Muscle of arm (tissue), 12 donors: ENCODE data around the gene BABAM2. TPM values are rescaled to one million over a fixed set of nuclear protein-coding genes. Genes with fewer than 3 reads are reported as not detected.
"Not testable (repeated sequence)": the region's sequence is repeated elsewhere in the genome, so short reads cannot be mapped to it uniquely, and the experiment has no call there.

Experiments used
- DNase-seq: peaks from one replicate; pipeline ENCODE4 v3.0.0-alpha.2; 2013
- polyA plus RNA-seq, 12 donors: library from polyadenylated mRNA; unstranded; fragments of 120-200 nt; gene quantifications; one replicate each; pipeline ENCODE4 v1.2.1, GENCODE V29; 2013; ENCODE audit not compliant: insufficient read length in 12 of 12

BABAM2 gene
- polyA plus RNA-seq, 12 donors, result 23.2 to 30.5 (median 24.7) TPM; not detected in 1

DNA sequence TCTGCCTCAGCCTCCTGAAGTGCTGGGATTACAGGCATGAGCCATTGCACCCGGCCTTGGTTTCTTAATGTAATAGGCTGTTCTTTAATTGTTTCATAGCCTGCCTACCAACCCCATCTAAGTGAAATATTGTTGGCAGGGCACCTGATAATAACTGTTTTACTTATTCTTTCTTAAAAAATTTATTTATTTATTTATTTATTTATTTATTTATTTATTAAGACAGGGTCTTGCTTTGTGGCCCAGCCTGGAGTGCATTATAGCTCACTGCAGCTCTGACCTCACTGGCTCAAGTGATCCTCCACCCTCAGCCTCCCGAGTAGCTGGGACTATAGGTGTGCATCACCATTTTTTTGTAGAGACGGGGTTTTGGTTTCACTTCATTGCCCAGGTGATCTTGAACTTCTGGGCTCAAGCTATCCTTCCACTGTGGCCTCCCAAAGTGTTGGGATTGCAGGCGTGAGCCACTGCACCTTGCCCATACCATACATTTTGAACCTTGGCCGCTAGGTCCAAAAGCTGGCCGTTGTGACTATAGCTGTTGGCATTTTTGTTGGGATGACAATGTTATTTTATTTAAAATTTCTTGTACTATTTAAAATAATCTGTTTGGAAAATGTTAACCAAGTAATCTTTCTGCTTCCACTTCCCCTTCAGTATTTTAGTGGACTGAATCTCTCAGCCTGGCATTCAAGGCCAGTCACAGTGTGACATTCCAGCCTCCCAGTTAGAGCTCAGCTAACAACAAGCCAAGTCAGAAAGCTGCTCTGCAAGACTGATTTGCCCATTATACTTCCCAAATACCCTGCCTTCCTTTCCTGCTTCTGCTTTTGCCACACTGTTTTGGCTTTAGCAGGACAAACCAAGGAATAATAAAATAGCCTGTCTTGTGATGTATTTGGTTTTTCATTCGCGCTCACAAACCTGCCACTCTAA is 52.4 kb downstream of the BABAM2 start:
- no peak for DNase-seq

DNA sequence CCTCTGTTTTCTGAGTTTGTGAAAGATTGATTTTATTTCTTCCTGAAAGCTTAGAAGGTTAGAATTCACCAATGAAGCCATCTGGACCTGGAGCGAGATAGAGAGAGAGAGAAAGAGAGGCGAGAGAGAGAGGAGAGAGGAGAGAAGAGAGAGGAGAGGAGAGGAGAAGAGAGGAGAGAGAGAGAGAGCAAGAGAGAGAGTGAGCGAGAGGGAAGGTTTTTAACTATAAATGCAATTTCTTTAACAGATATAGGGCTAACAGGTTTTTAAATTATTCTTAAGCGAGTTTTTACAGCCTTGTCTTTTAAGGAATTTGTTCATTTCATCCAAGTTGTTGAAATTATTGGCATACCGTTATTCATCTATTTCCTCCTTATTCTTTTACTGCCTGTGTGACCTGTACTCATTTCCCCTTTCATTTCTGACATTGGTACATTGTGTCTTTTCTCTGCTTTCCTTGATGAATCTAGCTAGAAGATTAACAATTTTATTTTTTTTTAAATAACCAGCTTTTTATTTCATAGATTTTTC is 56.1 kb downstream of the BABAM2 start:
- no peak for DNase-seq

DNA sequence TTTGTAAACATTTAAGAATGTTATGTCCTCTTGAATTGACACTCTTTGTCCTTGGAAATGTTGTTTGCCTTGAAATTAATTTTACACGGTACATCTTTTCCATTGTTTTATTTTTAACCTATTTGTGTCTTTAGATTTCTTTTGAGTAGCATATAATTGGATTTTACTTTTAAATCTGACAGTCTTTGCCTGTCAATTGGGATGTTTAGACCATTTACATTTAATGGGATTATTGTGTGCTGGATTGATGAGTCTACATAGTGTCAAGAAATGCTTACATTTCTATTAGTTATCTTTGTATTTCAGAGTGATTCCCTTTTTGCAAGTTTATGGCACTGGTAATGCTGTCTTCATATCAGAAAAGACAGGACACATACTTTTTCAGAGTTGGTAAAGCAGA is 61.5 kb downstream of the BABAM2 start:
- DNase-seq, result no peak

DNA sequence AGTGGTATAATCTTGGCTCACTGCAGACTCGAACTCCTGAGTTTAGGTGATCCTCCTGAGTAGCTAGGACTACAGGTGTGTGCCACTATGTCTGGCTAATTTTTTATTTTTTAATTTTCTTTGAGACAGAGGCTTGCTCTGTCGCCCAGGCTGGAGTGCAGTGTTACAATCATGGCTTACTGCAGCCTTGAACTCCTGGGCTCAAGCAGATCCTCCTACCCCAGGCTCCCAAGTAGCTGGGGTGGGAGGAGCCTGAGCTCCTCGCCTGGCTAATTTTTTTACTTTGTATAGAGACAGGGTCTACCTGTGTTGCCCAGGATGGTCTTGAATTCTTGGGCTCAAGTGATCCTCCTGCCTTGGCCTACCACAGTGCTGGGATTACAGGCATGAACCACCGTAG is 62.5 kb downstream of the BABAM2 start:
- no peak for DNase-seq

DNA sequence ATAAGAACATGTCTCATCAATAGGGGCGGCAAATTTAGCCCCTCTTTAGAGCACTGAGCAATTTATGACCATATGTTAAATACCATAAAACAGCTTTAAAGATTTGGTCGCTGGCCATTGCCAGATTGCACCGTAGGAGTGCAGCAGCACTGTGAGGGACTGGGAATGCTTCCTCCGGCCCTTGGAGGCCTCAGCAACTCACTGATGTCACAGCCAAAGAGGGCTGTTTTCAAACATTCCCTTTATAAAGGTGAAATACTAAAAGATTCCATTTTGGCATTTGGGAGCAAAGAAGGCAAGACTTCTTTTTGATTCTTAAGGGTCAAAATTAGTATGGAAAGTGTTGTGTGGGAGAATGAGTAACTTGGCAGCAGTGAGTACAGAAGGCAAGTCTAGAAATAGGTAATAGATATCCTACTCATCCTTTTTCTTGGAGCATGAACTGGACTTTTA is 63.7 kb downstream of the BABAM2 start:
- peak; percentile 25 for DNase-seq

DNA sequence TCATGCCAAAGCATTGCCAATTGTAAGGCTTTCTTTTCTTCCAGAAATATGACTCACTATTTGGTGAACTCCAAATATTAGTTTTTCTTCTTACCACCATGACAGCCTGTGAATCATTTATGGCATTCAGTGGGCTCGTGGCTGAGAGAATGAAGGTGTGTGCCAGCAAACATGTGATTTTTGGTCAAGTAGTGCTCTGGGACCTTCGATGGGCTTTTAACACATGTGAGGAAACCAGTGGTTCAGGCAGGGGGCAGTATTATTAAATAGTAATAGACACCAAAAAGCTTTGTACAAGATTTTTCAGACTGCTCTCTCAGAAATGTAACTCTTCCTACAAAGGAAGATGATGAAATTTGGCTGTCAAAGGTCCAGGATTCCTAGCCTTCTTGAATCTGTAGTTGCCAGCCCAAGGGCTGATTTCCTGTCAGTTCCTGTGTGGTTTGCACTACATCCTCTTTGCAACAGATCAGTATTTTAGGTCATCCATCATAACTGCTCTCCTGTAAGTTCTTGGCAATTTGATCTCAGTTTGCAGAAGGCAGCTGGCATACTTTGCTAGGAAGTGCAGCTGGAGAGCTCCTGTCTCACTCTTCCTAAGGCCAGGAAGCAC is 64.3 kb downstream of the BABAM2 start:
- peak; percentile 80 for DNase-seq

DNA sequence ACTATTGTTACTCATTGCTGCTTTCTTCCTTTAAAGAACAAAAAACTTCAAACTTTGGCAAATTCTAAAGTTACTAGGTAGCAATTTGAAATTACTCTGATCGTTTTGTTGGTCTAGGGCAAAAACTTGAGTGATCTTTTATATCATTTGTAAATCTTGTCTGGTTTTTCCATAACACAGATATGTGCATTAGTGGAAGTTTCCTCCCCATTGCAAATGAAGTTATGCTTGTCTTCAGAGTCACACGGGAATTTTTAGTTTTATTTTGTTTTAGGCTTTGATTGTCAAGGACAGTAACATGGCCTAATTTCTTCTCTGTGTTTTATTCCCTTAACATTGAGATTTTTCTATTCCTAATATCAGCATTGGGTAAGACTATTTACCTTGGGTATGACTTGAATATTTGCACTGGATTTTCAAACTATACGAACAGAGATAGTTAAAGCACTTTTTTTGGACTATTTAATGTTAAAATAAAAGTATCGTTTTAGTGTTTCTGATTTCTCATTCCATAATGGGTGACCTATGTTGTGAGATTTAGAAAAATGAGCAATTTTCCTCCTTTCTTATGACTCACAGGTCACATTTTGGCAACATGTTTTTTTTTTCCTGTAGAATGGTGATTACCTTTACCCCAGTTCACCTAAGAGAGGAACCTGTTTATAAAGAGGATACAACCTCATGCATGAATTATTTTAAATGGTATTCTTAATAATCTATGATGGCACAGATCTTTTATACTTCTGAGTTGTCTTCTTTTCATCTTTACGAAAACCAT is 65.0 kb downstream of the BABAM2 start:
- DNase-seq, result no peak

DNA sequence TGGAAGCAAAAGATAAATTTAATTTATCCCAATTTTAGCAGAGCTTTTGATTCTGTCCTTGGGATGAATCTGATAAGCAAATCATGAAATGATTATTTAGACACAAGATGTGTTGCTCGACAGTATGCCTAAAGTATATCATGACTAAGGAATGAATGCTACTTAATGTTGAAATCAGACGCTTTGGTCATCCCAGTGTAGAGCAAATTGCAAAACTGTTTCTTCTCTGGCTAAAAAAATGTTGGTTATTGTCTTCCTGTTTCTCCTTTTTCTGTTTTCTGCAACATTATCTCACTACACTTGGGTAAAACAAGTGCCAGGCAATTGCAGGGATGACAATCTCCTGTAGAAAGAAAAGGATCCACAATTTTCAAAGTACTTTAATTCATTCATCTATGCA is 66.4 kb downstream of the BABAM2 start:
- no peak for DNase-seq

DNA sequence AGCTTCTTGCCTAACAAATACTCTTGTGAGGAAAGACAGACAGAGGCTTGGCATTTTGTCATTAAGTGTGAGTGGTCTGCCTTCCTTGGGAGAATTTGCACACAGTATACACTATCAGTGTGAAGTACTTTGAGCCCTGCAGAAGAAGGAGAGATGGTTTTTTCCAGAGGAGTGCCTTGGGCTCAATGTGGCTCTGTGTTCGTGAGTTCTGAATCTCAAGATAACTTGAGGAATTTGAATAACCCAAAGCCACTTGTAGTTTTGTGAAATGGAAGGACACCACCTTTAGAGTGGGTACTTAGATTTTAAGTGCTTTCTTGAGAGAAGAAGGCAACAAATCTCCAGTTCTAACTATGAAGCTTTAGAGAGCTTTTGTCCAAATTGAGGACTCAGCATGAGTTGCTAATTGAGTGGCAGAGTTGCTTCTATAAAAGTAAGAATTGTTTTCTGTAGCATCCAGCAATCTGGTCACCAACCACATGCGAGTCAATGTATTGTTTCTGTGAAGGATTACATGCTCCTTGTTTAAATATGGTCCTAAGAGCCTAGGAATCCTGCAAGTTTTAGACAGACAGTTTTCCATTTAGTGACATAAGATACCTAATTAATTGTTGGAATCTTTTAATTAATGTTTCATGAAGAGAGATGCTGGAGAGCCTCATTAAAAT is 68.3 kb downstream of the BABAM2 start:
- DNase-seq, result no peak

DNA sequence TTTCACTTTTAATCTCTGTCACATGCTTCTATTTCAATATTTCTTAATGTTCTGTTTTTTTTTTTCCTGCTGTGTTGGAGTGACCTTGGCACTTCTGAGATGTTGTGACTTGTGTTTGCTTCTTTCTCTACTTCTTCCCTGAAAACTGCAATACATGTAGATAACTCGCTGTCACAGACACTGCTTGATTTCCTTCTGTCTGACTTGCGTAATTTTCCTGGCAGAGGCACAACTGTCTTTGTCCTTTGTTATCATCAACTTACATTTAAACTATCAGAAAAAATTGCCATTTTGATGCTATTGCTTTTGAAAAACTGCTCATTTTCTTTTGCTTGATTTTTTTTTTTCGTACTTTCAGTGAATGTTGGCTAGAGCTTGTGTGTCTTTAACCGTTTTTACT is 69.0 kb downstream of the BABAM2 start:
- peak; percentile 47 for DNase-seq

DNA sequence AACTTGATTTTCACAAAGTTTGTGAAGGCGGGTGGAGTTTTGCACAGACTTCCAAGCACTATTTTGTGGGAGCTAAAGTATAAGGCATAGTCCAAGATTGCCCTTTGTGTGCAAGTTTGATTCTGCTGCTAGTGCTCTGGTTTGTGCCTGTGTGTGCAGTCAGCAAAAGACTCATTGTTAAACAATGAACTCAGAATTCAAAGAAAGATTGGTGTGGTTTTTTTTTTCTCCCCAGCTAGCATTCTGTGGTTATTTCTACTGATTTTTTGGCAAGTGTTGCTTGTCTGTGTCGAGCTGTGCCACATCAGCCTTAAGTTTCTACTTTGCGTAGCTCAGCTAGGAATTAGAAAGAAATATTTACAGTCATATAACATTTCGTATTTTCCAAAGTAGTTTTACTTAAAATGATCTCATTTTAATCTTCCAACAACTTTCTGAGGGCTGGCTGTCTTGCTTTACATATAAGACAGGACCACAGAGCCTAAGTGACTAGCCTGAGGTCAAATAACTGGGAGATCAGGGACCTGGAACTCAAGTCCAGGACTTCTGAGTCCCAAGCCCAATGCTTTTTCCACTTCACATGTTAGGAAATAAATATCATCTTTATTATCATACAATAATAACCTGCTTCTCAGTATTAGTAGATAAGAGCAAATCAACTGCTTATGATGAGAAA is 69.8 kb downstream of the BABAM2 start:
- no peak for DNase-seq

DNA sequence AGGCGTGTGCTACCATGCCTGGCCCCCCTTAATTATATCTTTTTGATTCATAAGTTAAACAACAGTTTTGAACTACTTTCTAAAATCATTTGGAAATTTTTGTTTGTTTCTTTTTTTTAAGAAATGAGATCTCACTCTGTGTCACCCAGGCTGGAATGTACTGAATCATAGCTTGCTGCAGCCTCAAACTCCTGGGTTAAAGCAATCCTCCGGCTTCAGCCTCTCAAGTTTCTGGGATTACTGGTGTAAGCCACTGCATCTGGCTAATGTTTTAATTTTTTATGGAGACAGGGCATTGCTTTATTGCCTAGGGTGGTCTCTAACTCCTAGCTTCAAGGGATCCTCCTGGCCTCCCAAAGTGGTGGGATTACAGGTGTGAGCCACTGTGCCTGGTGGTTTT is 71.5 kb downstream of the BABAM2 start:
- no peak for DNase-seq

DNA sequence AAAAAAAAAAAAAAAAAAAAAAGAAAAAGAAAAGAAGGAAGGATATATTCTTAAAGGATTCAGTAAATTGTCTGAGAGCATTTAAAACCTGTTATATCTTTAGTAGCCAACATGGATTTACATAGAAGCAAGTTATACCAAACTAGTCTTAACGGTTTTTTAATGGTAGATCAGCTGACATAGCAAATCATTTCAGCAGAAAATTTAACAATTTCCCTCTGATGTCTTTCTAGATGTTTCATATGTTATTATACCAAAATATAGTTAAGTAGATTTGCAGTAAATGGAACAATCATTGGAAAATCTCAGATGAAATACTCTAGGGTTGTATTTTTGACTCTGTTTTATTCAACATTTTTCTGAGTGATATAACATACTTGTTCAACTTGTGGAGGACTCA is 72.9 kb downstream of the BABAM2 start:
- DNase-seq, result peak; percentile 20

DNA sequence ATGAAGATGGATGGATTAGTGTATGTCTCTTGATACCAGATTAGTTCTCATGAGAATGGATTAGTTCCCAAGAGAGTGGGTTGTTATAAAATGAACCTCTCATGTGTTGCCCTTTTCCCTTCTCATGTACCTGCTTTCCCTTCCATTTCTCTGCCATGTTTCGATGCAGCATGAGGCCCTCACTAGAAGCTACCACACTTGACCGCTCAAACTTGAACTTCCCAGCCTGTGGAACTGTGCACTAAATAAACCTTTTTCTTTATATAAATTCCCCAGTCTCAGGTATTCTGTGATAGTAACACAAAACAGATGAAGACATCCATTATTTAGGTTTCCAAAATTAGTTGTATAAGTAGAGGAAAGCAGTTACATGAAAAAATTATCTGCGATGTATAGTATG is 73.5 kb downstream of the BABAM2 start:
- no peak for DNase-seq

DNA sequence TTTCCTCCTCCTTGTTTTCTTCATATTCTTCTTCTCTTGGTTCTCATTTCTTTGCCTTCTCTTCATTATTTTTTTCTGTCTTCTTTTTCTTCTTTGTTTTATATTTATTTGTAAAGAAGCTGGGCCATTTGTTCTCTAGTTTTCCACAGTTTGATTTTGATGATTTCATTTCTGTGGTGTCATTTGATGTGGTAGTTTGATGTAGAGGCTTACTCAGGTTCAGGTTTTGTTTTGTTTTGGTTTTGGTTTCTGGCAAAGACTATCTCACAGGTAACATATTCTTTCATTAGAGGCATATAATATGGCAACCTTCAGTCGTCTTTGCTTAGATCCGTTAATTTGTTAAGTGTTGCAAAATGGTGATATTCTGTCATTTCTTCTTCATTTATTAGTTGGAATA is 75.3 kb downstream of the BABAM2 start:
- DNase-seq, result no peak

DNA sequence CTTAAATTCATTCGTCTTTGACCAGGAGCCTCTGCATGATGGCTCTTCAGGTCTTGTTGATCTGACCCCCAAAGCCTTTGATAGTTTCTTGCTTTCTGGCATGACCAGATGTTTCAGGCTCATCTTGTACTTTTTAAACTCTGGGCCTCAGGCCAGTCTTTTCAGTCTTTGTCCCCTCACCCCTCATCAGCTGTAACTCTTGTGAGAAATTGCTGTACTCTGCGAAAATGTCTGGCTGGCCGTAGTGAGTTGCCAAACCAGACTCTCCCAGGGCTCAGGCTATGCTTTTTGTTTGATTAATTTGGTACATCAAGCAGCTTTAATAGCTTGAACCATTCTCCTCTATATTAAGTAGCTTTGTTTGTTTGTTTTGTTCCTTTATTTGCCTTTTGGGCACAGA is 75.9 kb downstream of the BABAM2 start:
- peak; percentile 51 for DNase-seq

DNA sequence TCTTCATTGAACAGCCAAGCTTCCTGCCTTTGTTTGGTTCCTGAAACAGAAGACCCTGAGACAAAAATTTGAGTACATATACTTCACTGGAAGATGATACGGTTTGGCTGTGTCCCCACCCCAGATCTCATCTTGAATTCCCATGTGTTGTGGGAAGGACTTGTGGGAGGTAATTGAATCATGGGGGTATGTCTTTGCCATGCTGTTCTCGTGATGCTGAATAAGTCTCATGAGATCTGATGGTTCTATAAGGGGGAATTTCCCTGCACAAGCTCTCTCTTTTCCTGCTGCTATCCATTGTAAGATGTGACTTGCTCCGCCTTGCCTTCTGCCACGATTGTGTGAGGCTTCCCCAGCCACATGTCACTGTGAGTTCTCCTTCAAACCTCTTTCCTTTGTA is 76.5 kb downstream of the BABAM2 start:
- DNase-seq, result no peak

DNA sequence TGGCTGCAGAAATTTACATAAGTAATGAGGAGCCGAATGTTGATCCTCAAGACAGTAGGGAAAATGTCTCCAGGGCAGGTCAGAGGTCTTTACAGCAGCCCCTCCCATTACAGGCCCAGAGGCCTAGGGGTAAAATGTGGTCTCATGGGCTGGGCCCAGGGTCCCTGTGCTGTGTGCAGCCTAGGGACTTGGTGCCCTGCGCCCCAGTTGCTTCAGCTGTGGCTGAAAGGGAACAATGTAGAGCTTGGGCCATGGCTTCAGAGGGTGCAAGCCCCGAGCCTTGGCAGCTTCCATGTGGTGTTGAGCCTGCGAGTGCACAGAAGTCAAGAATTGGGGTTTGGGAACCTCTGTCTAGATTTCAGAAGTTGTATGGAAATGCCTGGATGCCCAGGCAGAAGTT is 77.5 kb downstream of the BABAM2 start:
- DNase-seq, result not testable (repeated sequence)

DNA sequence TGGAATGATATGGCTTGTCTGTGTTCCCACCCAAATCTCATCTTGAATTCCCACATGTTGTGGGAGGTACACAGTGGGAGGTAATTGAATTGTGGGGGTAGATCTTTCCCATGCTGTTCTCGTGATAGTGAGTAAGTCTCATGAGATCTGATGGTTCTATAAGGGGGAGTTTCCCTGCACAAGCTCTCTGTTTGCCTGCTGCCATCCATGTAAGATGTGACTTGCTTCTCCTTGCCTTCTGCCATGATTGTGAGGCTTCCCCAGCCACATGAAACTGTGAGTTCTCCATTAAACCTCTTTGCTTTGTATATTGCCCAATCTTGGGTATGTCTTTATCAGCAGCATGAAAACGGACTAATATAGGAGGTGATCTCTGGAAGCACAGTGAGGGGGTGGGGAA is 78.4 kb downstream of the BABAM2 start:
- not testable (repeated sequence) for DNase-seq

DNA sequence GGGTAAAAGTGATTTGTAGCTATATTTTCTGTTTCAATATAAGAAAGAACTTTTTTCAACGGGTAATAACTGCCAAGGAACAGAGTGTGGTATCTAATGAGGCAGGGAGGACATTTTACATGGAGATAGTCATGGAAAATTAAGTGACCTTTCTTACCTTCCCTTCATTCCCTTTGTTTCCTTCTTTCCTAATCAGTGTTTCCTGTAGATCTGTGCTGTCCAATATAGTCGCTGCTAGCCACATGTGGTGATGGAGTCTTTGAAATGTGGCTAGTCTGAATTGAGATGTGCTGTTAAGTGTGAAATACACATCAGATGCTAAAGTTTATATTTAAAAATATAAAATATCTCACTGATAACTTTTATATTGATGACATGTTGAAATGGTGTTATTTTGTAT is 81.8 kb downstream of the BABAM2 start:
- no peak for DNase-seq

DNA sequence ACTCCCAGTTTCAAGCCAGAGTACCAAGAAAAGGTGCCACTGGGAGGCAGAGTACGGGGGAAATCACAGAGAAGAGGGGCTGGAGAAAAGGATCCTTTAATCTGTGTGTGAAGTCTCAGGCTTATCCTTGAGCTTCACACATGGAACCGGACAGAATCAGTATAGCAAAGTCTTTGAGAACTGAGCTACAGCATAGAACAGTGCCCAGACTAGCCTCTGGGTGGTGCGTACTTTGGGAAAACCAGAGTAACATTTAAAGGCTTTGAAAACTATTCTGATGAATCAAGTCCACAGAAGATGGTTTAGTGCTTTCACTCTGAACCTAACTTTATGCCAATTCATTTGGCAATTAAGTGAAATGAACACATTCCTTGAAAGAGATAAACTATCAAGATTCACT is 83.1 kb downstream of the BABAM2 start:
- no peak for DNase-seq
